Measurements from ENCODE around the gene ZNF724. TPM values are rescaled to one million over a fixed set of nuclear protein-coding genes. Genes with fewer than 3 reads are reported as not detected.

ZNF724 gene
- total and polyA plus RNA-seq, 2 of the 13 experiments (the other 11 are each of a cell fraction or from before 2014, with no cell fraction given), result 1.5 to 15.0 TPM

DNA sequence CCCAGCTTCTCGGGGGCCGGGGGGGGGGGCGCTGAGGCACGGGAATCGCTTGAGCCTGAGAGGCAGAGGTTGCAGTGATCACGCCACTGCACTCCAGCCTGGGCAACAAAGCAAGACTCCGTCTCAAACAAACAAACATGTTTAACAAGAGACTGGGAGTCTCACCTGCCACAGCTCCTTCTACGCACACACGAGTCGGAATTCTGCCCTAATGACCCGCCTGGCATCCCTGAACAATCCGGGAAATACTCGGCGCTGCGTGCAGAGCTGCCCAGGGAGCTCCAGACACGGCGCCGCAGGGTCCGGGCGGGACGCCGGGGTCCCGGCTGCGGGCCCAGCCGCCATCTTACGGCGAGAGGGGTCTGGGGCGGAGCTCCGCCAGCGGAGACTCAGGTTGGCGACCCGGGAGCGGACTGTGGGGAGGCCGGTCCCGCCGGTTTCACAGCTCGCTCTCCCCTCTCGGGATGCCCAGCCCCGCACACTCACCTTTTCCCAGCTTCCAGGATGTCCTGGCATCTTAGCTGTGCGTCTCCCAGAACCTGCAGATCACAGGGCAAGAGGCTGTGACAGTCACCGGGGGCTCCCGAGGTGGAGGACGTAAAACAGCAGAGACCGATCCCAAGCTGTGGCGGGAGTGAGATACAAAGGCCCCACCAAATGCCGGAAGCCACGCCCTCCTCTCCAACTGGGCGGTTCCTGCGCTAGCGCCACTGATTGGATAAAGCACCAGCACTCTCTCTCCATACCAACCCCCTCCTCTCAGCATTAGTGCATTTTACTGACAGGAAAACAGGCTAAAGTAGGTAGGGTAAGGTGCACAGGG is 23.6 kb upstream of the ZNF724 start (continued):
- TF ChIP-seq, protein P1, sequence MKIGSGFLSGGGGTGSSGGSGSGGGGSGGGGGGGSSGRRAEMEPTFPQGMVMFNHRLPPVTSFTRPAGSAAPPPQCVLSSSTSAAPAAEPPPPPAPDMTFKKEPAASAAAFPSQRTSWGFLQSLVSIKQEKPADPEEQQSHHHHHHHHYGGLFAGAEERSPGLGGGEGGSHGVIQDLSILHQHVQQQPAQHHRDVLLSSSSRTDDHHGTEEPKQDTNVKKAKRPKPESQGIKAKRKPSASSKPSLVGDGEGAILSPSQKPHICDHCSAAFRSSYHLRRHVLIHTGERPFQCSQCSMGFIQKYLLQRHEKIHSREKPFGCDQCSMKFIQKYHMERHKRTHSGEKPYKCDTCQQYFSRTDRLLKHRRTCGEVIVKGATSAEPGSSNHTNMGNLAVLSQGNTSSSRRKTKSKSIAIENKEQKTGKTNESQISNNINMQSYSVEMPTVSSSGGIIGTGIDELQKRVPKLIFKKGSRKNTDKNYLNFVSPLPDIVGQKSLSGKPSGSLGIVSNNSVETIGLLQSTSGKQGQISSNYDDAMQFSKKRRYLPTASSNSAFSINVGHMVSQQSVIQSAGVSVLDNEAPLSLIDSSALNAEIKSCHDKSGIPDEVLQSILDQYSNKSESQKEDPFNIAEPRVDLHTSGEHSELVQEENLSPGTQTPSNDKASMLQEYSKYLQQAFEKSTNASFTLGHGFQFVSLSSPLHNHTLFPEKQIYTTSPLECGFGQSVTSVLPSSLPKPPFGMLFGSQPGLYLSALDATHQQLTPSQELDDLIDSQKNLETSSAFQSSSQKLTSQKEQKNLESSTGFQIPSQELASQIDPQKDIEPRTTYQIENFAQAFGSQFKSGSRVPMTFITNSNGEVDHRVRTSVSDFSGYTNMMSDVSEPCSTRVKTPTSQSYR (CRISPR knock-in tag; IDR thresholded peaks at IDR 0.05; ENCODE audit: borderline replicate concordance), result peak; percentile 43; the same call in 1 of the 2 replicates
- no peak for TF ChIP-seq AGO1 (IDR thresholded peaks at IDR 0.05; ENCODE audit: low read depth, low read length, poor library complexity, severe bottlenecking)
- TF ChIP-seq ZNF703 (CRISPR knock-in tag; IDR thresholded peaks at IDR 0.05; ENCODE audit: borderline replicate concordance), result no peak
- TF ChIP-seq ZNF264 (CRISPR knock-in tag; IDR thresholded peaks at IDR 0.05), result no peak
- TF ChIP-seq ZNF652 (CRISPR knock-in tag; IDR thresholded peaks at IDR 0.05; ENCODE audit: borderline replicate concordance, low read depth), result no peak
- TF ChIP-seq, protein P2, sequence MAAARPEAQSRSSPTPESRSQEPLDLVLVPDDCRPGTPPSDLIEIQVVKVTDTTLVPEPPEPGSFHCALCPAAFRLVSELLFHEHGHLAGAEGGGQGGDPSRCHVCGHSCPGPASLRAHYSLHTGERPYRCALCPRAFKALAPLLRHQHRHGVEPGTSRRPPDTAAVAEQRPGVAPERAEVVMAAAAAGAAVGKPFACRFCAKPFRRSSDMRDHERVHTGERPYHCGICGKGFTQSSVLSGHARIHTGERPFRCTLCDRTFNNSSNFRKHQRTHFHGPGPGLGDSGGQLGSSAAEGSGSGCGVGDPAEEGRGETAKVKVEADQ (CRISPR knock-in tag; IDR thresholded peaks at IDR 0.05; ENCODE audit: borderline replicate concordance), result peak; percentile 30; the same call in 1 of the 2 replicates
- no peak for TF ChIP-seq REL (CRISPR knock-in tag; conservative IDR thresholded peaks at IDR 0.05)
- no peak for TF ChIP-seq RARG (CRISPR knock-in tag; IDR thresholded peaks at IDR 0.05; ENCODE audit: low read depth)
- TF ChIP-seq ZNF20 (CRISPR knock-in tag; IDR thresholded peaks at IDR 0.05), result no peak
- TF ChIP-seq JUND (CRISPR knock-in tag; IDR thresholded peaks at IDR 0.05), result no peak
- TF ChIP-seq ATM (IDR thresholded peaks at IDR 0.05; ENCODE audit: borderline replicate concordance), result no peak
- TF ChIP-seq ZMAT3 (CRISPR knock-in tag; conservative IDR thresholded peaks at IDR 0.05), result 0 out of 2 replicates have a peak, but pooled peaks have one; percentile 37
- TF ChIP-seq ZKSCAN1 (IDR thresholded peaks at IDR 0.05; ENCODE audit: low read length), result no peak
- no peak; the same call in 1 of the 2 replicates for TF ChIP-seq ZNF225 (CRISPR knock-in tag; IDR thresholded peaks at IDR 0.05)
- TF ChIP-seq MAFK (conservative IDR thresholded peaks at IDR 0.05 in 1 of 2, IDR thresholded peaks at IDR 0.05 in 1 of 2; ENCODE audit: low read length in 2 of 2), result no peak
- TF ChIP-seq, protein P3, sequence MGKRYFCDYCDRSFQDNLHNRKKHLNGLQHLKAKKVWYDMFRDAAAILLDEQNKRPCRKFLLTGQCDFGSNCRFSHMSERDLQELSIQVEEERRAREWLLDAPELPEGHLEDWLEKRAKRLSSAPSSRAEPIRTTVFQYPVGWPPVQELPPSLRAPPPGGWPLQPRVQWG (CRISPR knock-in tag; IDR thresholded peaks at IDR 0.05; ENCODE audit: borderline replicate concordance, low read depth), result no peak
- TF ChIP-seq KMT2B (CRISPR knock-in tag; IDR thresholded peaks at IDR 0.05), result no peak; the same call in 1 of the 2 replicates
- no peak for TF ChIP-seq ZNF136 (CRISPR knock-in tag; IDR thresholded peaks at IDR 0.05; ENCODE audit: low read depth)
- no peak for TF ChIP-seq SETDB1 (CRISPR knock-in tag; IDR thresholded peaks at IDR 0.05; ENCODE audit: borderline replicate concordance)
- TF ChIP-seq, protein P4, sequence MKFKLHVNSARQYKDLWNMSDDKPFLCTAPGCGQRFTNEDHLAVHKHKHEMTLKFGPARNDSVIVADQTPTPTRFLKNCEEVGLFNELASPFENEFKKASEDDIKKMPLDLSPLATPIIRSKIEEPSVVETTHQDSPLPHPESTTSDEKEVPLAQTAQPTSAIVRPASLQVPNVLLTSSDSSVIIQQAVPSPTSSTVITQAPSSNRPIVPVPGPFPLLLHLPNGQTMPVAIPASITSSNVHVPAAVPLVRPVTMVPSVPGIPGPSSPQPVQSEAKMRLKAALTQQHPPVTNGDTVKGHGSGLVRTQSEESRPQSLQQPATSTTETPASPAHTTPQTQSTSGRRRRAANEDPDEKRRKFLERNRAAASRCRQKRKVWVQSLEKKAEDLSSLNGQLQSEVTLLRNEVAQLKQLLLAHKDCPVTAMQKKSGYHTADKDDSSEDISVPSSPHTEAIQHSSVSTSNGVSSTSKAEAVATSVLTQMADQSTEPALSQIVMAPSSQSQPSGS (CRISPR knock-in tag; IDR thresholded peaks at IDR 0.05), result no peak; the same call in 1 of the 2 replicates
- TF ChIP-seq POLR2A (IDR thresholded peaks at IDR 0.05; ENCODE audit: insufficient read depth in 1 of 2, low read depth in 2 of 2, low read length in 2 of 2), result peak; percentile 91 to 92
- TF ChIP-seq BRD4 (CRISPR knock-in tag; IDR thresholded peaks at IDR 0.05), result peak; percentile 53; the same call in 1 of the 2 replicates
- TF ChIP-seq XBP1 (CRISPR knock-in tag; IDR thresholded peaks at IDR 0.05), result no peak
- no peak for TF ChIP-seq RBAK (CRISPR knock-in tag; IDR thresholded peaks at IDR 0.05)
- no peak for TF ChIP-seq ZEB1 (IDR thresholded peaks at IDR 0.05; ENCODE audit: insufficient replicate concordance, low read depth)
- TF ChIP-seq ZNF772 (CRISPR knock-in tag; IDR thresholded peaks at IDR 0.05), result 0 out of 2 replicates have a peak, but pooled peaks have one; percentile 33
